HG03439 (cell line): ENCODE data around the gene DYNC2I2.
"Not testable (repeated sequence)": the region's sequence is repeated elsewhere in the genome, so short reads cannot be mapped to it uniquely, and the experiment has no call there.

ENCODE experiments used
- ATAC-seq: cut with Tn5 transposase; IDR thresholded peaks from one replicate; pipeline ENCODE4 v1.9.1; 2021; ENCODE audit warnings: mild to moderate bottlenecking, moderate library complexity; ENCODE audit not compliant: unreplicated experiment

DYNC2I2 gene

GRCh38 chr9:128687453-128687852 lies 30.8 kb upstream of the DYNC2I2 start:
- ATAC-seq: no peak

- no peak for ATAC-seq
These were observed 29.2 kb upstream of the DYNC2I2 start for GRCh38 chr9:128685636-128686489.

DNA sequence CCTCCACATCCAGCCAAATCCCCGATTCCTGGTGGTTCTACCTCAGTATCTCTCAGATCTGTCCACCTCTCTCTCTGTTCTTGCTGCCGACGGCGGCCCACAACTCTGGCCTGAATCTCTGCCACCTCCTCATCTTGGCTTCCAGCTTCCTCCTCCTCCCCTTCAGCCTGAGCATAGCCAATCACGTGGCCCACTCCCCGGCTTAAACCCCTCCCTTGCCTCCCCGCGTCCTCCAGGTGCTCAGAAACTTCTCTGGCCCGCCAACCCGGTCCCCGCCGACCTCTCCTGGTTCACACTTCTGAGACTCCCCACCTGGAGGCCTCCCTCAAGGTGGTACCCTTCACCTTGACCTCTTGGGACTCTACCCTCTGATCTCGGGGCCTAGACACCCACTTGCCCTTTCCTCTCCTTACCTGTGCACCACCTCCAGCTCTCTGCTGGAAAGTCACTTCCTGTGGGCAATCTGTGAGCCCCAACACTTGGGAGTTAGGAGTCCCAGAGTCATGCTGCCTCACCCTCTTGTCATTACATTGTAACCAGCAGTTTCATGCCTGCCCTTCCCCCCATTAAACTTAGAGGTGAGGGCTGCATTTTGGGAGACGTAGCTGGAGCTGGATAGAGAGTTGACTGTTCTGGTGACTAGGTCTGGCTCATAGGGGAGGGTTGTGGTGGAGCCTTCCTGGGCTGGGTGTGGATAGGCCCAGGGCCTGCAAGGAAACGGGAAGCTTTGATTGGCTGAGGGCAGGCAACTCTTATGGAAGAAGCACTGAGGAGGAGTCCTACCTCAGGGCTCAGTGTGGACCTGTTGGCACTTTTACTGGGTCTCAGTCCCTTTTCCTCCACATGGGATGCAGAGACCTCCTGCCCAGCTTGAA lies 27.9 kb upstream of the DYNC2I2 start:
- ATAC-seq: peak; percentile 26

DNA sequence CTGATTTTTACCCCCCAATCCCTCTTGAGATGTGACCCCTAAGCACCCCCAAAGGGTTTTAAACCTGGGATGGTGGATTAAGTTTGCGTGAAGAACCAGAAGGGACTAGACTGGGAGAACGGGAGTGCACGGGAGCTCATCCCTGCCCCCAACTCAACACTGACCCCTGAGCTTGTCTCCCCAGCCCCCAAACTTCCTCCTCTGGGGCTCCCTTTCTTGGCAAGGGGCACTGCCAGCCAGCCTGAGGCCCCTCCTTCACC lies 27.3 kb upstream of the DYNC2I2 start:
- no peak for ATAC-seq

DNA sequence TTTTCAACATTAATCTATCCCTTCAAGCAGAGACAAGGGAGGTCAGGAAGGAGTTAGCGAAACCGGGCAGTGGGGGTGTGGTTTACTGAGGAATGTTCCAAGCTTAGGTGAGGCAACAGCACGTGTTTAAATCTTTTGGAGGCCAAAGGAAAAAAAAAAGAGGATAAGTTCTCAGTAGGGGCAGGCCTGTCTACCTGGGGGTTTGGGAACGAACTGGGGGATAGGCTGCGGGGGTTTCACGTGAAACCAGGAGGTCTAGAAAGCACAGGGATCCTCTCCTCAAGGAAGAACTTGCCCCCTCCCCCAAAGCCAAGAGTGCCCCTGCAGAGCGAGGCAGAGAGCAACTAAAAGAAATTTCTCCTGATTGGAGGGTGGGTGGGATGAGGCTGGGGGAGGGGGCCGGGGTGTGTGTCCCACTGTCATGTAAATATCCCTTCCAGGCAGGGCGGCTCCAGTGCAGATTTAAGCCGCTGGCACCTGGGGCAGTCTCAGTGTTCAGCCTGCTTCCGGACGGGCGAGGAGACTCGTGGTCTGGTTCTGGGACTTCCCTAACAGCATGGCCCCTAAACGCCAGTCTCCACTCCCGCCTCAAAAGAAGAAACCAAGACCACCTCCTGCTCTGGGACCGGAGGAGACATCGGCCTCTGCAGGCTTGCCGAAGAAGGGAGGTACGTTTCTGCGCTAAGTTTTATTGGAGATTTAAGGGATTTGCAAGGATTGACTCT lies 26.9 kb upstream of the DYNC2I2 start:
- ATAC-seq: no peak

GRCh38 chr9:128677794-128678193 lies 21.1 kb upstream of the DYNC2I2 start:
- ATAC-seq: no peak

GRCh38 chr9:128675382-128675781 lies 18.7 kb upstream of the DYNC2I2 start:
- no peak for ATAC-seq

- ATAC-seq: no peak
These were observed 13.1 kb upstream of the DYNC2I2 start for GRCh38 chr9:128669786-128670185.

DNA sequence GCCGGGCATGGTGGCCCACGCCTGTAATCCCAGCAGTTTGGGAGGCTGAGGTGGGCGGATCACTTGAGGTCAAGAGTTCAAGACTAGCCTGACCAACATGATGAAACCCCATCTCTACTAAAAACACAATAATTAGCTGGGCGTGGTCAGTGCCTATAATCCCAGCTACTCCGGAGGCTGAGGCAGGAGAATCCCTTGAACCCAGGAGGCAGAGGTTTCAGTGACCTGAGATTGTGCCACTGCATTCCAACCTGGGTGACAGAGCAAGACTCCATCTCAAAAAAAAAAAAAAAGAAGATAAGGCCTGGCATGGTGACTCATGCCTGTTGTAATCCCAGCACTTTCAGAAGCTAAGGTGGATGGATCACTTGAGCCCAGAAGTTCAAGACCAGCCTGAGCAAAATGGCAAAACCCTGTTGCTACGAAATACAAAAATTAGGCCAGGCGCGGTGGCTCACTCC lies 9.9 kb upstream of the DYNC2I2 start:
- not testable (repeated sequence) for ATAC-seq

DNA sequence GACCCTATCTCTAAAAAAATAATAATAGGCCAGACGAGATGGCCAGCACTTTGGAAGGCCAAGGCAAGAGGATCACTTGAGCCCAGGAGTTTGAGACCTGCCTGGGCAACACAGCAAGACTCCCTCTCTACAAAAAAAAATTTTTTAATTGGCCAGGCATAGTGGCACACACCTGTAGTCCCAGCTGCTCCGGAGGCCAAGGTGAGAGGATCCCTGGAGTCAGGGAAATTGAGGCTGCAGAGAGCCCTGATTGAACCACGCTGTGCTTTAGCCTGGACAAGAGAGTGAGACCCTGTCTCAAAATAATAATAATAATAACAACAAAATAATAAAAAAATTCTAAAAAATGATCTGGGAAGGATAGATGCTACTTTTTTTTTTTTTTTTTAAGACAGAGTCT lies 1.1 kb upstream of the DYNC2I2 start:
- no peak for ATAC-seq

DNA sequence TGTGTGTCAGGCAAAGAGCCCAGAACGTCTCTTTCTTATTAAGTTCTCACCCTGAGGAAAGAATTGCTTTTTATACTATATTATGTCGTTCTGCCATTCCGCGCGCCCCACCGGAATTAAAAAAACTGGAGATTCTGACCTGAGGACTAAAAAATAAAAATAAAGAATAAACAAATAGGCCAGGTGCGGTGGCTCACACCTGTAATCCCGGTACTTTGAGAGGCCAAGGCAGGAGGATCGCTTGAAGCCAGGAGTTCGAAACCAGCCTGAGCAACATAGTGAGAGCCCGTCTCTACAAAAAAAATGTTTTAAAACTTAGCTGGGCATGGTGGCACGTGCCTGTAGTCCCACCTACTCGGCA lies 677 bp upstream of the DYNC2I2 start:
- ATAC-seq: no peak

GRCh38 chr9:128654481-128654880 lies 2.2 kb downstream of the DYNC2I2 start:
- no peak for ATAC-seq

GRCh38 chr9:128653908-128654307 lies 2.7 kb downstream of the DYNC2I2 start:
- ATAC-seq: no peak

GRCh38 chr9:128651798-128652197 lies 4.8 kb downstream of the DYNC2I2 start:
- ATAC-seq: no peak

DNA sequence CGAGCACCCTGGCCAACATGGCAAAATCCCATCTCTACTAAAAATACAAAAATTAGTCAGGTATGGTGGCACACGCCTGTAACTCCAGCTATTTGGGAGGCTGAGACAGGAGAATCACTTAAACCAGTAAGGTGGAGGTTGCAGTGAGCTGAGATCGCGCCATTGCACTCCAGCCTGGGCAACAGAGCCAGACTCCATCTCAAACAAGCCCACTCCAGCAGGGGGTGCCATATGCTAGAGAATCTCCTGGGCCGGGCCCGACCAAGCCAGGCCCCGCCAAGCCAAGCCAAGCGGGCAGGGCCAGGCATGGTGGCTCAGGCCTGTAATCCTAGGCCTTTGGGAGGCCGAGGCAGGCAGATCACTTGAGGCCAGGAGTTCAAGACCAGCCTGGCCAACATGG lies 8.4 kb downstream of the DYNC2I2 start:
- ATAC-seq: not testable (repeated sequence)

DNA sequence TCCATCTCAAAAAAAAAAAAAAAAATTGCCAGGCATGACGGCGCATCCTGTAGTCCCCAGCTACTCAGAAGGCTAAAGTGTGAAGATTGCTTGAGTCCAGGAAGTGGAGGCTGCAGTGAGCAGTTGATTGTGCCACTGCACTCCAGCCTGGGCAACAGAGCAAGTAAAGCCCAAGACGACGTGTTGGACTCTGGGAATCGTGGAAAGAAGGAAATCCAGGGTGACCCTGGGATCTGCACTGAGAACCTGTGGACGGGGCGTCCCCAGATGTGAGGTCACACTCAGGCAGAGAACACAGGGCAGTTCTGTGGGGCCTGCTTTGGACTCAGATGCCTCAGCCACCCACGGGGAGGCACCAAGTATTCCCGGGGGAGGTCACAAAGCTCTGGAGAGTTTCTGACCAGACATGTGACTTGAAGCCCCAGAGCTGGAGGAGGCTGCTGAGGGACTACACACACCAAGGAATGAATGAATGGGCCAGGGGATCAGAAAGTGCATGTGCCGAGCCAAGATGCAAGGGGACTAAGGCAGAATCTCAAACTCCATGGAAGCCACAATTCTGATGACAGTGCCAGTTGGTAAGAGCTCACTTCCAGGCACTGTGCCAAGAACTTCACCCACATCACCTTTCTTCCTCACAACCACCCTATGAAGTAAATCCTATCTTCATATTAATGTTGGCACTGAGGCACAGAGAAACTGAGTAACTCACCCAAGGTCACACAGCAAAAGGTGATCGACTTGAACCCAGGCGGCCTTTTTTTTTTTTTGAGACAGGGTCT lies 12.9 kb downstream of the DYNC2I2 start:
- peak; percentile 58 for ATAC-seq

- no peak for ATAC-seq
These were observed 13.9 kb downstream of the DYNC2I2 start for GRCh38 chr9:128642675-128643245.

DNA sequence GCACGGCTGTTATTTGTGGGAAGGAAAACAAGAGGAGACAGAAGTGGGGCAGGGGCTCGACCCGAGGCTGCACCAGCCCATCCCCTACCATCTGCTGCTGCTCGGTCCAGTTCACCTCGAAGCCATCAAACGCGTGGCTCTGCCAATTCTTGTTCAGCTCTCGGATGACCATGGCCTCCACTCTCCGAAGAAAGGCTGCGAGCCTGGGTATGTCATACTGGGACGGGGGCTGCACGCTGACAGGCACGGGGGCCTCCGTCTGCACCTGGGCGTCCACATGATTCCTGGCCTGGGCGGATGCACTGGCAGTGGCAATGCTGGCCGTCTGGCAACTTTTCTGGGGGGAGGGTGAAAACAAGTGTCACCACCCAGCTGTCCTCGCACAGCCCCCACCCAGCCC lies 16.0 kb downstream of the DYNC2I2 start:
- no peak for ATAC-seq

DNA sequence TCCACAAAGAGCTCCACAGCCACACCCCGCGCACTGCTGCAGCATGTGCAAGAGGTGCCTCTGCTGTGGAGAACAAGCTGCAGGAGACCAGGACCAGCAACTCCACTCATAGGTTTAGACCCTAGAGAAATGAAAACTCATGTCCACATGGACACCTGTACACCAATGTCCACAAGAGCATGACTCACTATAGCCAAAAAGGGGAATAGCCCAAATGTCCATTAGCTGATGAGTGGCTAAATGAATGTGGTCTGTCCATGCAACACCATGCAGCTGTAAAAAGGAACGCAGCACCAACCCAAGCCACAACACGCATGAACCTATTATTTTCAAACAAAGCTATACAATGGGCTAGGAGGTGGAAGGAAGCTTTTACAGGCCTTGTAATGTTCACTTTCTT lies 18.1 kb downstream of the DYNC2I2 start:
- no peak for ATAC-seq

DNA sequence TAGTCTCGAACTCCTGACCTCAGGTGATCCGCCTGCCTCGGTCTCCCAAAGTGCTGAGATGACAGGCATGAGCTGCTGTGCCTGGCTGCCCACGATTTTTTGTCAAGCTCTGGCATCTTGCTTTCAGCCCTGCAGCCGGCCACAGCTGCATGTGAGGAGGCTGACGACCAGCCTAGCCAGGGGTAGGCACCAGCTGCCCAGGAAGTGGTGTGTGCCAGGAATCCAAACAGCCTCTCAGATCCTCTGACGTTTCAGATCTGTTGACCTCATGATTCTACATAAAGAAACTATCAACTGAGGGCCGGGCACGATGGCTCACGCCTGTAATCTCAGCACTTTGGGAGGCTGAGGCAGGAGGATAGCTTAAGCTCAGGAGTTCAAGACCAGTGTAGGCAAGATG lies 19.0 kb downstream of the DYNC2I2 start:
- ATAC-seq: no peak
